Spleen (tissue), 11 donors: ENCODE measurements around the gene FAM184A. TPM values are rescaled to one million over a fixed set of nuclear protein-coding genes. Genes with fewer than 3 reads are reported as not detected.

Experiments used
- DNase-seq: peaks from one replicate; pipeline ENCODE4 v3.0.0-alpha.2; 2020
- H3K27ac ChIP-seq, 8 donors: fragments of 200-600 bp; sonication (generic) in 7 of 8; 1 replicate in 4 of 8; 2 replicates in 4 of 8; pipeline versions ENCODE4 v1.5.0 to v1.8.0; 2016 to 2021; ENCODE audit warnings: inconsistent platforms in 4 of 8, mild to moderate bottlenecking in 4 of 8, moderate library complexity in 1 of 8
- H3K27me3 ChIP-seq, 7 donors: fragments of 200-600 bp; sonication (generic) in 6 of 7; replicated peaks in 1 of 7; 1 replicate in 4 of 7; 2 replicates in 3 of 7; pipeline versions ENCODE4 v1.5.0 to v1.8.0; 2016 to 2021; ENCODE audit warnings: inconsistent platforms in 3 of 7, mild to moderate bottlenecking in 1 of 7
- H3K36me3 ChIP-seq, 6 donors: fragments of 200-600 bp; sonication (generic) in 5 of 6; 1 replicate in 4 of 6; 2 replicates in 2 of 6; pipeline versions ENCODE4 v1.5.0 to v1.8.0; 2016 to 2021; ENCODE audit warnings: inconsistent platforms in 2 of 6
- H3K4me1 ChIP-seq, 6 donors: fragments of 200-600 bp; sonication (generic) in 5 of 6; 1 replicate in 3 of 6; 2 replicates in 3 of 6; pipeline versions ENCODE4 v1.5.0 to v1.8.0; 2016 to 2021; ENCODE audit warnings: inconsistent platforms in 3 of 6
- H3K4me3 ChIP-seq, 8 donors: fragments of 200-600 bp; sonication (generic) in 7 of 8; 1 replicate in 4 of 8; 2 replicates in 4 of 8; pipeline versions ENCODE4 v1.5.0 to v1.8.0; 2016 to 2021; ENCODE audit warnings: inconsistent platforms in 4 of 8, mild to moderate bottlenecking in 4 of 8, moderate library complexity in 2 of 8
- H3K9me3 ChIP-seq, 8 donors: fragments of 200-600 bp; sonication (generic) in 7 of 8; 1 replicate in 4 of 8; 2 replicates in 4 of 8; pipeline versions ENCODE4 v1.5.0 to v1.8.0; 2016 to 2021; ENCODE audit warnings: inconsistent platforms in 4 of 8
- CTCF ChIP-seq, 11 experiments: fragments of 200-600 bp in 7 of 11; fragments of 450-650 bp in 4 of 11; sonication (generic) in 4 of 11; IDR thresholded peaks in 8 of 11; conservative IDR thresholded peaks in 3 of 11; 1 replicate in 7 of 11; 2 replicates in 4 of 11; pipeline versions ENCODE4 v1.4.0 to v1.8.0; 2016 to 2021; ENCODE audit warnings: antibody characterized with exemption in 11 of 11, inconsistent platforms in 4 of 11, mild to moderate bottlenecking in 1 of 11
- POLR2A ChIP-seq, 3 donors: fragments of 450-650 bp; IDR thresholded peaks; one replicate each; pipeline ENCODE4 v1.5.1; 2017; ENCODE audit warnings: antibody characterized with exemption in 3 of 3, mild to moderate bottlenecking in 1 of 3
- POLR2AphosphoS5 ChIP-seq, 3 donors: sonication (generic); formaldehyde crosslinking; IDR thresholded peaks; one replicate each; pipeline ENCODE4 v1.5.1; 2017; ENCODE audit warnings: antibody characterized with exemption in 3 of 3
- WGBS, 5 donors: extraction: QIAGEN DNeasy Blood & Tissue Kit in 3 of 5; methylation state at CpG; one replicate each; pipeline versions ENCODE4 v1.1.5 to v1.1.7; 2013 to 2018; 5-methylcytosine and 5-hydroxymethylcytosine counted together
- intact Hi-C: fragments of 100-400 bp; cut with DNase I; formaldehyde crosslinking; loops from one replicate; pipeline ENCODE4 v1.15.0; 2023; ENCODE audit warnings: low total_unique reads
- polyA plus RNA-seq, 3 donors: library from polyadenylated mRNA; stranded (reverse); fragments of 200-250 nt; gene quantifications; one replicate each; pipeline ENCODE4 v1.2.1, GENCODE V29; 2013
- total RNA-seq, 7 donors: library from RNA; depleted of rRNA in 3 of 7; stranded (reverse); fragments of >200 nt in 3 of 7; fragmentation: NEBNext Ultra II Directional in 4 of 7; extraction: Animal tissue kit (Norgen Biotek cat#: 25700) in 4 of 7; gene quantifications; one replicate each; pipeline versions ENCODE4 v1.1.0 to v1.2.1, GENCODE V29; 2016 to 2021
- donor health status: healthy with polysubstance abuse.
- donor health status: DM: no; HTN: no; CAD: no; lungs with moderate emphysema.
- donor health status: DM: no; HTN: no; CAD: no.
- donor health status: Bipolar disorder and iron deficiency.
- donor health status: healthy.
- donor health status: DM: no; HTN: no; CAD: no.
- donor health status: DM: yes; HTN: yes; CAD: no.

Gene FAM184A
- total and polyA plus RNA-seq, 10 donors = 0.66 to 2.0 (median 1.2) TPM

- WGBS, 5 donors = 78 to 89% (median 83%) methylated on average over 6 of the region's 6 CpGs
- no peak overlapping the region for H3K27ac ChIP-seq
- H3K9me3 ChIP-seq = no peaks in the 10 kb centered on the region
- no peaks in the 10 kb centered on the region for H3K36me3 ChIP-seq
- H3K4me1 ChIP-seq = no peaks in the 10 kb centered on the region
- H3K27me3 ChIP-seq = no peaks in the 10 kb centered on the region
- no peak for TF ChIP-seq POLR2A (IDR thresholded peaks at IDR 0.05)
- no peak for TF ChIP-seq CTCF (IDR thresholded peaks at IDR 0.05 in 8 of 11, conservative IDR thresholded peaks at IDR 0.05 in 3 of 11)
- TF ChIP-seq POLR2AphosphoS5 (IDR thresholded peaks at IDR 0.05) = no peak
- no peak overlapping the region for H3K4me3 ChIP-seq
- intact Hi-C loops = no loop called here
- no peak for DNase-seq
Measured at GRCh38 chr6:119035459-119035858, 43.0 kb downstream of the FAM184A start.

- Histone ChIP-seq H3K27me3 (no peaks in the 10 kb centered on the region), H3K9me3 (no peaks in the 10 kb centered on the region), H3K27ac (no peak overlapping the region), H3K36me3 (no peaks in the 10 kb centered on the region), H3K4me1 (no peaks in the 10 kb centered on the region), H3K4me3 (no peak overlapping the region)
- no peak for DNase-seq
- intact Hi-C loops = no loop called here
- 38 to 76% (median 67%) methylated on average over 6 of the region's 6 CpGs for WGBS, 5 donors
- TF ChIP-seq CTCF (IDR thresholded peaks at IDR 0.05 in 8 of 11, conservative IDR thresholded peaks at IDR 0.05 in 3 of 11) = no peak
- TF ChIP-seq POLR2AphosphoS5 (IDR thresholded peaks at IDR 0.05) = no peak
- no peak for TF ChIP-seq POLR2A (IDR thresholded peaks at IDR 0.05)
Measured at GRCh38 chr6:119034827-119035458, 43.5 kb downstream of the FAM184A start.

GRCh38 chr6:119032428-119032827 is 46.0 kb downstream of the FAM184A start:
- intact Hi-C loops = no loop called here
- Histone ChIP-seq H3K27ac (no peak overlapping the region), H3K4me3 (no peak overlapping the region), H3K27me3 (no peaks in the 10 kb centered on the region), H3K4me1 (no peaks in the 10 kb centered on the region), H3K36me3 (no peaks in the 10 kb centered on the region), H3K9me3 (no peaks in the 10 kb centered on the region)
- no peak for DNase-seq
- TF ChIP-seq CTCF (IDR thresholded peaks at IDR 0.05 in 8 of 11, conservative IDR thresholded peaks at IDR 0.05 in 3 of 11) = no peak
- no peak for TF ChIP-seq POLR2AphosphoS5 (IDR thresholded peaks at IDR 0.05)
- no peak for TF ChIP-seq POLR2A (IDR thresholded peaks at IDR 0.05)
- 73 to 94% (median 88%) methylated on average over 1 of the region's 1 CpG for WGBS, 5 donors

- intact Hi-C loops = no loop called here
- no peak overlapping the region for H3K27ac ChIP-seq
- H3K4me1 ChIP-seq = no peaks in the 10 kb centered on the region
- H3K4me3 ChIP-seq = no peak overlapping the region
- DNase-seq = no peak
- H3K27me3 ChIP-seq = no peaks in the 10 kb centered on the region
- H3K36me3 ChIP-seq = no peaks in the 10 kb centered on the region
- 89 to 96% (median 95%) methylated on average over 2 of the region's 2 CpGs for WGBS, 5 donors
- TF ChIP-seq CTCF (IDR thresholded peaks at IDR 0.05 in 8 of 11, conservative IDR thresholded peaks at IDR 0.05 in 3 of 11) (no peak), POLR2AphosphoS5 (IDR thresholded peaks at IDR 0.05) (no peak), POLR2A (IDR thresholded peaks at IDR 0.05) (no peak)
- no peaks in the 10 kb centered on the region for H3K9me3 ChIP-seq
Measured at GRCh38 chr6:119030759-119031158, 47.7 kb downstream of the FAM184A start.
